ENCODE data around the gene GPR4.

The GPR4 gene

GRCh38 chr19:45587873-45588272 lies 14.1 kb downstream of the GPR4 start:
- DNase-seq = no peak

- DNase-seq = no peak
Measured at GRCh38 chr19:45585158-45585577, 16.8 kb downstream of the GPR4 start.

- DNase-seq = peak; percentile 99
Measured at GRCh38 chr19:45584332-45585157, 17.5 kb downstream of the GPR4 start, which contains the start of gene OPA3. Gene OPA3, minus strand, starts transcription at chr19:45584802. Its CDS starts 38 bp downstream, at chr19:45584764.

- no peak for DNase-seq
Measured at GRCh38 chr19:45581576-45581975, 20.4 kb downstream of the GPR4 start.

GRCh38 chr19:45578861-45579260 lies 23.2 kb downstream of the GPR4 start:
- no peak for DNase-seq

- DNase-seq = no peak
Measured at GRCh38 chr19:45577111-45577905, 24.7 kb downstream of the GPR4 start.

GRCh38 chr19:45576682-45577081 lies 25.3 kb downstream of the GPR4 start:
- DNase-seq = no peak

- DNase-seq = no peak
Measured at GRCh38 chr19:45575216-45575615, 26.8 kb downstream of the GPR4 start.

GRCh38 chr19:45574526-45574925 lies 27.5 kb downstream of the GPR4 start:
- no peak for DNase-seq

- no peak for DNase-seq
Measured at GRCh38 chr19:45571457-45572220, 30.4 kb downstream of the GPR4 start.

- DNase-seq = peak; percentile 3
Measured at GRCh38 chr19:45569619-45570421, 32.2 kb downstream of the GPR4 start.

- no peak for DNase-seq
Measured at GRCh38 chr19:45568732-45569131, 33.3 kb downstream of the GPR4 start.

GRCh38 chr19:45567609-45568008 lies 34.4 kb downstream of the GPR4 start:
- DNase-seq = no peak

- DNase-seq = no peak
Measured at GRCh38 chr19:45564131-45564780, 37.8 kb downstream of the GPR4 start.

GRCh38 chr19:45560686-45561085 lies 41.3 kb downstream of the GPR4 start:
- no peak for DNase-seq

- no peak for DNase-seq
Measured at GRCh38 chr19:45560038-45560437, 42.0 kb downstream of the GPR4 start.

GRCh38 chr19:45558399-45558878 lies 43.6 kb downstream of the GPR4 start:
- no peak for DNase-seq

- no peak for DNase-seq
Measured at GRCh38 chr19:45556835-45557234, 45.2 kb downstream of the GPR4 start.

GRCh38 chr19:45554481-45554880 lies 47.5 kb downstream of the GPR4 start:
- no peak for DNase-seq

GRCh38 chr19:45553464-45553863 lies 48.5 kb downstream of the GPR4 start:
- no peak for DNase-seq

- DNase-seq = no peak
Measured at GRCh38 chr19:45547965-45548609, 53.9 kb downstream of the GPR4 start.

All from NCI-H2029 treated with DMSO at 0.1 percent for 48 hours (cell line).